ENCODE results near the gene SC5D. TPM values are rescaled to one million over a fixed set of nuclear protein-coding genes. Genes with fewer than 3 reads are reported as not detected.

The SC5D gene
- total and polyA plus RNA-seq, 11 donors = 16.9 to 28.9 (median 19.0) TPM

GRCh38 chr11:121274332-121274991 is 18.1 kb upstream of the SC5D start:
- intact Hi-C loops (cut with DNase I) = no loop called here
- Histone ChIP-seq H3K4me1 (no peaks in the 10 kb centered on the region), H3K36me3 (no peaks in the 10 kb centered on the region), H3K27ac (no peak overlapping the region), H3K27me3 (peaks cover 0 to 18% (median 0%) of the 10 kb centered on the region in 9 donors), H3K4me3 (no peak overlapping the region), H3K9me3 (peaks cover 0 to 9% (median 0%) of the 10 kb centered on the region in 12 donors)
- no peak for TF ChIP-seq CTCF (IDR thresholded peaks at IDR 0.05)
- no peak for TF ChIP-seq POLR2A (IDR thresholded peaks at IDR 0.05)
- DNase-seq = no peak
- ATAC-seq = no peak
- WGBS, 4 donors = 84 to 89% (median 86%) methylated on average over 4 of the region's 4 CpGs

GRCh38 chr11:121281698-121282097 is 10.9 kb upstream of the SC5D start:
- DNase-seq = no peak

GRCh38 chr11:121282386-121282785 is 10.2 kb upstream of the SC5D start:
- Histone ChIP-seq H3K27ac (no peak overlapping the region), H3K9me3 (peaks cover 0 to 15% (median 0%) of the 10 kb centered on the region in 12 donors), H3K36me3 (no peaks in the 10 kb centered on the region), H3K27me3 (peaks cover 0 to 28% (median 0%) of the 10 kb centered on the region in 9 donors), H3K4me1 (no peaks in the 10 kb centered on the region), H3K4me3 (no peak overlapping the region)
- ATAC-seq = no peak
- DNase-seq = no peak
- 54 to 78% (median 65%) methylated on average over 4 of the region's 4 CpGs for WGBS, 4 donors
- intact Hi-C loops (cut with DNase I) = no loop called here
- TF ChIP-seq CTCF (IDR thresholded peaks at IDR 0.05) (no peak), POLR2A (IDR thresholded peaks at IDR 0.05) (no peak)

More at GRCh38 chr11:121281698-121282097, 10.9 kb upstream of the SC5D start:
- Histone ChIP-seq H3K9me3 (peaks cover 0 to 15% (median 0%) of the 10 kb centered on the region in 12 donors), H3K27ac (no peak overlapping the region), H3K4me1 (no peaks in the 10 kb centered on the region), H3K27me3 (peaks cover 0 to 28% (median 0%) of the 10 kb centered on the region in 9 donors), H3K4me3 (no peak overlapping the region), H3K36me3 (no peaks in the 10 kb centered on the region)
- ATAC-seq = no peak
- WGBS, 4 donors = 96 to 100% (median 97%) methylated on average over 5 of the region's 5 CpGs
- intact Hi-C loops (cut with DNase I) = no loop called here
- TF ChIP-seq POLR2A (IDR thresholded peaks at IDR 0.05) (no peak), CTCF (IDR thresholded peaks at IDR 0.05) (no peak)

DNA sequence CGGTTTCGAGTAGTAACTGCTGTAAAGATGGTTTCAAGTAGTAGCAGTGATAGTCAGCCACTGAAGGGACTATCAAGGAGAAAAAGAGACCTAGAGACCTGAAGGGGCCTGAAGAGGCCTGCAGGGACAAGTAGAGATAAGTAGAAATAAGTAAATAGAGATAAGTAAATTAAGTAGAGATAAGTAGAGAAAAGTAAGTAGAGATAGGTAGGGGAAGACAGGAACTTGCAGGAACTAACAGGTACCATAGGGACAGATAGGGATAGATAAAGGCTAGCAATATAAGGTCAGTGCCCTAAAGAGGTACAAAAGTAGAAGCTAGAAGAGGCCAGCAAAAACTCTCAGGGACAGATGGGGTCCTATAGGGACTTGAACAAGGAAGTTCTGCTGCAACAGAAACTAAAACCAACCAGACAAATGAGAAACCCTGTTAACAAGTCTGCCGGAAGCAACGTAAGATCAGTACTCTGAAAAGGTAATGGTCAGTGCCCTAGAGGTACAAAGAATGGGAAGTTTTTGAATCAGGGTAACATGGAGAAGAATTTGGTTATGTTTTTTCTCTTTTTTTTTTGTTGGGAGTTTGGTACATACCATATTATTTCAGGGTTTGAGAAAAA is 9.6 kb upstream of the SC5D start:
- intact Hi-C loops (cut with DNase I) = no loop called here
- ATAC-seq (no peak), DNase-seq (no peak)
- Histone ChIP-seq H3K4me3 (no peak overlapping the region), H3K4me1 (no peaks in the 10 kb centered on the region), H3K36me3 (no peaks in the 10 kb centered on the region), H3K9me3 (peaks cover 0 to 12% (median 0%) of the 10 kb centered on the region in 12 donors), H3K27me3 (peaks cover 0 to 28% (median 0%) of the 10 kb centered on the region in 9 donors), H3K27ac (no peak overlapping the region)
- 75 to 85% (median 78%) methylated on average over 4 of the region's 4 CpGs for WGBS, 4 donors
- TF ChIP-seq POLR2A (IDR thresholded peaks at IDR 0.05) (no peak), CTCF (IDR thresholded peaks at IDR 0.05) (no peak)

Measured in heart left ventricle (tissue), 16 donors.